HG02852 (cell line): ENCODE measurements around the gene R3HDM2.
"Not testable (repeated sequence)": the region's sequence is repeated elsewhere in the genome, so short reads cannot be mapped to it uniquely, and the experiment has no call there.

ENCODE experiments used
- ATAC-seq: cut with Tn5 transposase; IDR thresholded peaks from one replicate; pipeline ENCODE4 v1.9.1; 2021; ENCODE audit warnings: mild to moderate bottlenecking, moderate library complexity; ENCODE audit not compliant: unreplicated experiment

Gene R3HDM2

GRCh38 chr12:57384478-57384877 lies 46.4 kb downstream of the R3HDM2 start:
- no peak for ATAC-seq

- no peak for ATAC-seq
Measured at GRCh38 chr12:57381693-57382220, 49.1 kb downstream of the R3HDM2 start.

- no peak for ATAC-seq
Measured at GRCh38 chr12:57380300-57380699, 50.5 kb downstream of the R3HDM2 start.

GRCh38 chr12:57377103-57377840 lies 53.6 kb downstream of the R3HDM2 start:
- no peak for ATAC-seq

GRCh38 chr12:57372233-57372632 lies 58.6 kb downstream of the R3HDM2 start:
- ATAC-seq: no peak

- no peak for ATAC-seq
Measured at GRCh38 chr12:57370696-57371095, 60.1 kb downstream of the R3HDM2 start.

GRCh38 chr12:57370072-57370471 lies 60.8 kb downstream of the R3HDM2 start:
- no peak for ATAC-seq

GRCh38 chr12:57369202-57369601 lies 61.6 kb downstream of the R3HDM2 start:
- ATAC-seq: no peak

GRCh38 chr12:57368349-57369095 lies 62.3 kb downstream of the R3HDM2 start:
- ATAC-seq: no peak

- ATAC-seq: no peak
Measured at GRCh38 chr12:57367121-57367520, 63.7 kb downstream of the R3HDM2 start.

- no peak for ATAC-seq
Measured at GRCh38 chr12:57366315-57366714, 64.5 kb downstream of the R3HDM2 start.

- ATAC-seq: not testable (repeated sequence)
Measured at GRCh38 chr12:57364156-57364555, 66.7 kb downstream of the R3HDM2 start.

GRCh38 chr12:57360468-57360867 lies 70.4 kb downstream of the R3HDM2 start:
- ATAC-seq: no peak

- no peak for ATAC-seq
Measured at GRCh38 chr12:57358646-57359045, 72.2 kb downstream of the R3HDM2 start.

GRCh38 chr12:57355734-57356133 lies 75.1 kb downstream of the R3HDM2 start:
- no peak for ATAC-seq

- no peak for ATAC-seq
Measured at GRCh38 chr12:57352166-57352565, 78.7 kb downstream of the R3HDM2 start.

- ATAC-seq: no peak
Measured at GRCh38 chr12:57347284-57347683, 83.6 kb downstream of the R3HDM2 start.

GRCh38 chr12:57343703-57344378 lies 87.0 kb downstream of the R3HDM2 start:
- ATAC-seq: no peak

- no peak for ATAC-seq
Measured at GRCh38 chr12:57342207-57342691, 88.6 kb downstream of the R3HDM2 start.

- no peak for ATAC-seq
Measured at GRCh38 chr12:57341275-57341990, 89.4 kb downstream of the R3HDM2 start.

- ATAC-seq: no peak
Measured at GRCh38 chr12:57340104-57340503, 90.7 kb downstream of the R3HDM2 start.
